ENCODE data around the gene ATG9A. TPM values are rescaled to one million over a fixed set of nuclear protein-coding genes. Genes with fewer than 3 reads are reported as not detected.

The ATG9A gene
- total RNA-seq, 1 donor, result 60.8 TPM

- TF ChIP-seq CTCF (IDR thresholded peaks at IDR 0.05; ENCODE audit: extremely low read depth, low read depth, low read length), result no peak
- H4K20me1 ChIP-seq (ENCODE audit: insufficient read depth, low read length), result peaks cover 5% of the 10 kb centered on the region
Measured at GRCh38 chr2:219186754-219187456, 42.5 kb downstream of the ATG9A start.

GRCh38 chr2:219184121-219184520 lies 45.3 kb downstream of the ATG9A start:
- H3K4me3 ChIP-seq (ENCODE audit: insufficient read depth, low read length), result no peak overlapping the region
- peaks cover 49% of the 10 kb centered on the region for H3K36me3 ChIP-seq (ENCODE audit: insufficient read depth, low read length)
- no peaks in the 10 kb centered on the region for H3K27me3 ChIP-seq (ENCODE audit: insufficient read depth, low read length)
- H3K27ac ChIP-seq (ENCODE audit: low read depth, low read length), result no peak overlapping the region
- H3K79me2 ChIP-seq (ENCODE audit: insufficient read depth, low read length), result peaks cover 23% of the 10 kb centered on the region
- H3K4me1 ChIP-seq (ENCODE audit: insufficient read depth, low read length), result peaks cover 5% of the 10 kb centered on the region
- peaks cover 10% of the 10 kb centered on the region for H4K20me1 ChIP-seq (ENCODE audit: insufficient read depth, low read length)
- no peak for DNase-seq (ENCODE audit: insufficient read length, low spot score, missing footprints)
- no peak overlapping the region for H3K4me2 ChIP-seq (ENCODE audit: insufficient read depth, low read length)
- no peak for TF ChIP-seq CTCF (IDR thresholded peaks at IDR 0.05; ENCODE audit: extremely low read depth, low read depth, low read length)
- no peaks in the 10 kb centered on the region for H3K9me3 ChIP-seq (ENCODE audit: low read depth, low read length)
- no peak overlapping the region for H2AFZ ChIP-seq (ENCODE audit: low read length)

More at GRCh38 chr2:219186754-219187456, 42.5 kb downstream of the ATG9A start:
- Histone ChIP-seq H3K4me1 (ENCODE audit: insufficient read depth, low read length) (no peaks in the 10 kb centered on the region), H3K4me3 (ENCODE audit: insufficient read depth, low read length) (no peak overlapping the region), H2AFZ (ENCODE audit: low read length) (no peak overlapping the region), H3K9me3 (ENCODE audit: low read depth, low read length) (no peaks in the 10 kb centered on the region), H3K27ac (ENCODE audit: low read depth, low read length) (no peak overlapping the region), H3K27me3 (ENCODE audit: insufficient read depth, low read length) (no peaks in the 10 kb centered on the region), H3K36me3 (ENCODE audit: insufficient read depth, low read length) (peaks cover 26% of the 10 kb centered on the region), H3K4me2 (ENCODE audit: insufficient read depth, low read length) (no peak overlapping the region), H3K79me2 (ENCODE audit: insufficient read depth, low read length) (peaks cover 2% of the 10 kb centered on the region)
- no peak for DNase-seq (ENCODE audit: insufficient read length, low spot score, missing footprints)

GRCh38 chr2:219183151-219183772 lies 46.2 kb downstream of the ATG9A start:
- Histone ChIP-seq H3K4me3 (ENCODE audit: insufficient read depth, low read length) (no peak overlapping the region), H3K27ac (ENCODE audit: low read depth, low read length) (no peak overlapping the region), H3K36me3 (ENCODE audit: insufficient read depth, low read length) (peaks cover 49% of the 10 kb centered on the region), H3K4me2 (ENCODE audit: insufficient read depth, low read length) (no peak overlapping the region), H4K20me1 (ENCODE audit: insufficient read depth, low read length) (peaks cover 14% of the 10 kb centered on the region), H3K79me2 (ENCODE audit: insufficient read depth, low read length) (peaks cover 31% of the 10 kb centered on the region), H3K9me3 (ENCODE audit: low read depth, low read length) (no peaks in the 10 kb centered on the region), H3K27me3 (ENCODE audit: insufficient read depth, low read length) (no peaks in the 10 kb centered on the region), H3K4me1 (ENCODE audit: insufficient read depth, low read length) (peaks cover 10% of the 10 kb centered on the region), H2AFZ (ENCODE audit: low read length) (no peak overlapping the region)
- no peak for TF ChIP-seq CTCF (IDR thresholded peaks at IDR 0.05; ENCODE audit: extremely low read depth, low read depth, low read length)
- no peak for DNase-seq (ENCODE audit: insufficient read length, low spot score, missing footprints)

Measured in osteoblast (primary cell).